Osteoblast (primary cell): ENCODE data around the gene KAT2A. TPM values are rescaled to one million over a fixed set of nuclear protein-coding genes. Genes with fewer than 3 reads are reported as not detected.

Experiments
- DNase-seq: peaks from one replicate; pipeline ENCODE4 v3.0.0; 2011; ENCODE audit warnings: low spot score, mixed read lengths; ENCODE audit not compliant: insufficient read length; ENCODE audit errors: missing footprints
- H2AFZ ChIP-seq: 2 replicates; pipeline ENCODE4 v1.6.0; 2011; ENCODE audit warnings: mild to moderate bottlenecking, low read length
- H3K27ac ChIP-seq: 2 replicates; pipeline ENCODE4 v1.5.1; 2011; ENCODE audit warnings: mild to moderate bottlenecking, low read depth, low read length, moderate library complexity
- H3K27me3 ChIP-seq: 2 replicates; pipeline ENCODE4 v1.6.0; 2012; ENCODE audit warnings: mild to moderate bottlenecking, control low read depth, inconsistent platforms, low read length, moderate library complexity; ENCODE audit not compliant: insufficient read depth
- H3K36me3 ChIP-seq: 2 replicates; pipeline ENCODE4 v1.5.1; 2011; ENCODE audit warnings: mild to moderate bottlenecking, low read length, control low read depth, moderate library complexity; ENCODE audit not compliant: insufficient read depth
- H3K4me1 ChIP-seq: 2 replicates; pipeline ENCODE4 v1.5.1; 2011; ENCODE audit warnings: mild to moderate bottlenecking, low read length, control low read depth, moderate library complexity; ENCODE audit not compliant: insufficient read depth
- H3K4me2 ChIP-seq: 2 replicates; pipeline ENCODE4 v1.6.0; 2011; ENCODE audit warnings: mild to moderate bottlenecking, low read length; ENCODE audit not compliant: insufficient read depth
- H3K4me3 ChIP-seq: fragments of 200-600 bp; sonication (generic); 3 replicates; pipeline ENCODE4 v1.5.1; 2012; ENCODE audit warnings: mild to moderate bottlenecking, low read length, inconsistent platforms; ENCODE audit not compliant: insufficient read depth
- H3K79me2 ChIP-seq: 2 replicates; pipeline ENCODE4 v1.6.0; 2012; ENCODE audit warnings: mild to moderate bottlenecking, low read length, control low read depth, inconsistent platforms; ENCODE audit not compliant: insufficient read depth
- H3K9me3 ChIP-seq: 2 replicates; pipeline ENCODE4 v1.5.1; 2011; ENCODE audit warnings: low read depth, low read length, control low read depth
- H4K20me1 ChIP-seq: 2 replicates; pipeline ENCODE4 v1.6.0; 2012; ENCODE audit warnings: mild to moderate bottlenecking, low read length, control low read depth; ENCODE audit not compliant: insufficient read depth
- total RNA-seq: library from RNA; depleted of rRNA; stranded (reverse); fragments of >200 nt; gene quantifications from 2 replicates; pipeline ENCODE4 v1.2.3, GENCODE V29; 2012
- TF ChIP-seq, protein P1 (sequence below): IDR thresholded peaks from 2 replicates; pipeline ENCODE4 v1.5.1; 2011; ENCODE audit warnings: mild to moderate bottlenecking, low read depth, low read length, moderate library complexity; ENCODE audit errors: extremely low read depth

Gene KAT2A
- total RNA-seq, 1 donor = 9.0 TPM

DNA sequence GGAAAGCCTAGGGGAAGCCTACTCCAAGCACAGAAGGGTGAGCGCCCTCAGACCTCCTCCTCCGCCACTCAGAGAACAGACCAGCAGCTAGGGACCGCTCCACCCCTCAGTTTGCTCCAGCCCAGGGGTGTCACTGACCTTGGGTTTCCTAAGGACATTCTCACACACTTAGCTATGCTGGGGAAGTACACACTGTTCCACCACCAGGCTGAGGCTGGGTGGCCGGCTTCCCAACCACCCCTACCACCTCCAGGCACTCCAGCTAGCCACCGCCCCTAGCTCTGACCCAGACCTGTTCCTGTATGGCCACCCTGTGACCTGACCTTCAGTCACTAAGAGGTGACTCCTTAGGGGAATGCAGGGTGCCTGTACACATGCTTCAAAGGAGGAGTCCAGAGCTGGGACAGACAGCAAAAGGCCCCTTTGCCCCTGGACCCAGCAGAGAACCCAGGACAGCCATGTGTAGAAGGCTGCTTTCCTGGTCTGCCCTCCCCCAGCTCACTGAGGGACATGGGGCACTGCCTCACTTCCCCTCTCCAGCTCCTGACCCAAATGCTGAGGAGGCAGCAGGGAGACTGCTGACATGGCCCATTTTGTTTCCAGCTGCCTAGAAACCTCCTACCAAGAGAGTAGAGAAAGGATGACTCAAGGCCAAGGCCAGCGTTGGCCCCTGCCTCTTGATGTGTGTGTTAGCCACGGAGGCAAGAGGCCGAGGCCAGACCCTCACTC, 8.1 kb upstream of the KAT2A start:
- Histone ChIP-seq H2AFZ (no peak overlapping the region), H3K27ac (no peak overlapping the region), H3K4me1 (peaks cover 29% of the 10 kb centered on the region), H4K20me1 (peaks cover 51% of the 10 kb centered on the region), H3K36me3 (peaks cover 62% of the 10 kb centered on the region), H3K9me3 (no peaks in the 10 kb centered on the region), H3K27me3 (no peaks in the 10 kb centered on the region), H3K4me2 (no peak overlapping the region), H3K79me2 (peaks cover 59% of the 10 kb centered on the region), H3K4me3 (no peak overlapping the region)
- TF ChIP-seq, protein P1, sequence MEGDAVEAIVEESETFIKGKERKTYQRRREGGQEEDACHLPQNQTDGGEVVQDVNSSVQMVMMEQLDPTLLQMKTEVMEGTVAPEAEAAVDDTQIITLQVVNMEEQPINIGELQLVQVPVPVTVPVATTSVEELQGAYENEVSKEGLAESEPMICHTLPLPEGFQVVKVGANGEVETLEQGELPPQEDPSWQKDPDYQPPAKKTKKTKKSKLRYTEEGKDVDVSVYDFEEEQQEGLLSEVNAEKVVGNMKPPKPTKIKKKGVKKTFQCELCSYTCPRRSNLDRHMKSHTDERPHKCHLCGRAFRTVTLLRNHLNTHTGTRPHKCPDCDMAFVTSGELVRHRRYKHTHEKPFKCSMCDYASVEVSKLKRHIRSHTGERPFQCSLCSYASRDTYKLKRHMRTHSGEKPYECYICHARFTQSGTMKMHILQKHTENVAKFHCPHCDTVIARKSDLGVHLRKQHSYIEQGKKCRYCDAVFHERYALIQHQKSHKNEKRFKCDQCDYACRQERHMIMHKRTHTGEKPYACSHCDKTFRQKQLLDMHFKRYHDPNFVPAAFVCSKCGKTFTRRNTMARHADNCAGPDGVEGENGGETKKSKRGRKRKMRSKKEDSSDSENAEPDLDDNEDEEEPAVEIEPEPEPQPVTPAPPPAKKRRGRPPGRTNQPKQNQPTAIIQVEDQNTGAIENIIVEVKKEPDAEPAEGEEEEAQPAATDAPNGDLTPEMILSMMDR = no peak
- DNase-seq = peak; percentile 46

DNA sequence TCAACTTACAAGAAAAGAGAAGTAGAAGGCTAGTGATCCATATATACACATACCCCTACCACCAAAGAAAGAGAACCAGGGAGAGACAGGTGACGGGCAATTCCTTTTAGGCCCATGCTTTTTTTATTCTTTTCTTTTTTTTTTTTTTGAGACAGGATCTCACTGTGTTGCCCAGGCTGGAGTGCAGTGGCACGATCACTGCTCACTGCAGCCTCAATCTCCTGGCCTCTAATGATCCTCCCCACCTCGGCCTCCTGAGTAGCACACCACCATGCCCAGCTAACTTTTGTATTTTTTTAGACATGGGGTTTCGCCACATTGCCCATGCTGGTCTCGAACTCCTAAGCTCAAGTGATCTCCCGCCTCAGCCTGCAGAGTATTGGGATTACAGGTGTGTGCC, 6.2 kb upstream of the KAT2A start:
- Histone ChIP-seq H3K36me3 (peaks cover 63% of the 10 kb centered on the region), H3K27me3 (no peaks in the 10 kb centered on the region), H3K27ac (no peak overlapping the region), H3K4me1 (peaks cover 11% of the 10 kb centered on the region), H4K20me1 (peaks cover 34% of the 10 kb centered on the region), H3K9me3 (no peaks in the 10 kb centered on the region), H3K79me2 (peaks cover 42% of the 10 kb centered on the region), H3K4me3 (no peak overlapping the region), H3K4me2 (no peak overlapping the region), H2AFZ (no peak overlapping the region)
- TF ChIP-seq, protein P1 = no peak
- peak; percentile 43 for DNase-seq

DNA sequence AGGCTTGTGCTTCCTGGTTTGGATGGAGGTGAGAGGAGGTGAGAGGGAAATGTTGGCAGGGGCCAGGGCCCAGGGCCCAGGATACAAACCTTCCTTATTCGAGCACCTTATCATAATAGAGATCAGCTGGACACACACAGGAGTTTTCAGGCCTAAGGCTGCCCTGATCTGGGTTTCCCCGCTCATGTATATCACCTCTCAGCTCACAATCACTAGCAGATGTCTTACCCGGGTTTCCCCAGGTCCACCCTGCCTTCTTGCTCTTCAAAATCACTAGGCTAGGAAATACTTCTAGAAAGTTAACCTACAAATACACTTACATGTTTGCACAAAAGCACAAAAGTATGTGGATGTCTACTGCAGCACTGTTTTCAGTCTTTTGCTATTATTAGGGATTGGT, 5.7 kb upstream of the KAT2A start:
- H3K79me2 ChIP-seq = peaks cover 37% of the 10 kb centered on the region
- peaks cover 28% of the 10 kb centered on the region for H4K20me1 ChIP-seq
- H3K4me3 ChIP-seq = no peak overlapping the region
- H3K4me1 ChIP-seq = peaks cover 5% of the 10 kb centered on the region
- no peak overlapping the region for H3K4me2 ChIP-seq
- no peaks in the 10 kb centered on the region for H3K27me3 ChIP-seq
- H3K36me3 ChIP-seq = peaks cover 63% of the 10 kb centered on the region
- TF ChIP-seq, protein P1 = no peak
- no peak overlapping the region for H3K27ac ChIP-seq
- DNase-seq = no peak
- H2AFZ ChIP-seq = no peak overlapping the region
- no peaks in the 10 kb centered on the region for H3K9me3 ChIP-seq

DNA sequence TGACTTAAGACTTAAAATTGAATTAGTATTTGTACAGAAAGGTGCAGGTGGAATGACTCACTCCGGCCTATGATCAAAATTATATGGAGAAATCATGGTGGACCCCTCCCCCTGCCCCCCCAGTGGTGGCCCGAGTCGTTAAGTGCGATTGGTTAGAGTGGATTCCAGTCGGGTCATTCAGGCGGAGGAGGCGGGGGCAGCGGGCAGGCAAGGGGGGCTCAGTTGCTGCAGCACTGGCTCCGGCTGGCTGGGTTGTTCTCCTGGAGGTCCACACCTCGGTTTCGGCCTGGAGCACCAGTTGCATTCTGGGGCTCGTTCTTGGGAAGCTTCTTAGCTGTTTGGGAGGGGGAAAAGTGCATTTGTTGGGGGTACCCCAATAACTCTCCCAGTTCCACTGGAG, 4.4 kb upstream of the KAT2A start:
- TF ChIP-seq, protein P1 = no peak
- H3K36me3 ChIP-seq = peaks cover 58% of the 10 kb centered on the region
- peak; percentile 11 for DNase-seq

More for the DNA sequence above, 4.4 kb upstream of the KAT2A start:
- no peaks in the 10 kb centered on the region for H3K9me3 ChIP-seq
- no peak overlapping the region for H3K4me3 ChIP-seq
- H3K4me2 ChIP-seq = no peak overlapping the region
- peaks cover 25% of the 10 kb centered on the region for H3K79me2 ChIP-seq
- no peak overlapping the region for H3K27ac ChIP-seq
- no peak overlapping the region for H2AFZ ChIP-seq
- peaks cover 16% of the 10 kb centered on the region for H4K20me1 ChIP-seq
- peaks cover 4% of the 10 kb centered on the region for H3K4me1 ChIP-seq
- no peaks in the 10 kb centered on the region for H3K27me3 ChIP-seq
